DND-41 (cell line): ENCODE measurements around the gene PAFAH1B2.

Source experiments
- ATAC-seq: fragments of 200-7000 bp; cut with Tn5 transposase; 3 replicates; pipeline ENCODE4 v1.9.1; 2021; ENCODE audit warnings: low read depth; ENCODE audit not compliant: insufficient read depth
- DNase-seq: peaks from one replicate; pipeline ENCODE4 v3.0.0-alpha.2; 2020
- H2AFZ ChIP-seq: 2 replicates; pipeline ENCODE4 v1.6.0; 2012; ENCODE audit warnings: low read depth, low read length
- H3K27ac ChIP-seq: 2 replicates; pipeline ENCODE4 v1.5.1; 2012; ENCODE audit warnings: low read length, inconsistent platforms
- H3K27me3 ChIP-seq: fragments of 200-600 bp; sonication (generic); 2 replicates; pipeline ENCODE4 v1.6.0; 2012; ENCODE audit warnings: low read length, mild to moderate bottlenecking, inconsistent platforms; ENCODE audit not compliant: insufficient read depth, poor library complexity
- H3K36me3 ChIP-seq: 2 replicates; pipeline ENCODE4 v1.5.1; 2012; ENCODE audit warnings: low read length, inconsistent platforms; ENCODE audit not compliant: insufficient read depth
- H3K4me1 ChIP-seq: 2 replicates; pipeline ENCODE4 v1.5.1; 2012; ENCODE audit warnings: mild to moderate bottlenecking, low read length; ENCODE audit not compliant: insufficient read depth
- H3K4me2 ChIP-seq: 2 replicates; pipeline ENCODE4 v1.6.0; 2012; ENCODE audit warnings: mild to moderate bottlenecking, moderate library complexity, low read length, inconsistent platforms; ENCODE audit not compliant: insufficient read depth
- H3K4me3 ChIP-seq, 2 experiments: fragments of 200-600 bp in 1 of 2; shearing (Covaris generic) in 1 of 2; 2 replicates each; pipeline ENCODE4 v1.5.1; 2012 to 2016; ENCODE audit warnings: inconsistent platforms in 2 of 2, low read length in 2 of 2, mild to moderate bottlenecking in 2 of 2, low read depth in 1 of 2, moderate library complexity in 1 of 2
- H3K79me2 ChIP-seq: 2 replicates; pipeline ENCODE4 v1.6.0; 2012; ENCODE audit warnings: low read length, inconsistent platforms; ENCODE audit not compliant: insufficient read depth
- H3K9ac ChIP-seq: 2 replicates; pipeline ENCODE4 v1.6.0; 2012; ENCODE audit warnings: low read depth, mild to moderate bottlenecking, inconsistent platforms, low read length, moderate library complexity
- H3K9me3 ChIP-seq: 2 replicates; pipeline ENCODE4 v1.5.1; 2012; ENCODE audit warnings: low read length, moderate library complexity, mild to moderate bottlenecking, inconsistent platforms; ENCODE audit not compliant: insufficient read depth, severe bottlenecking
- H4K20me1 ChIP-seq: 2 replicates; pipeline ENCODE4 v1.6.0; 2012; ENCODE audit warnings: low read length; ENCODE audit not compliant: insufficient read depth
- CTCF ChIP-seq: IDR thresholded peaks from 2 replicates; pipeline ENCODE4 v1.5.1; 2012; ENCODE audit warnings: borderline replicate concordance, low read length, moderate library complexity, mild to moderate bottlenecking; ENCODE audit not compliant: poor library complexity, severe bottlenecking; ENCODE audit errors: extremely low read depth
- EZH2 ChIP-seq: IDR thresholded peaks from 3 replicates; pipeline ENCODE4 v1.6.1; 2012; ENCODE audit warnings: borderline replicate concordance, low read depth, mild to moderate bottlenecking, moderate library complexity, low read length, inconsistent platforms; ENCODE audit not compliant: severe bottlenecking

Gene PAFAH1B2

GRCh38 chr11:117188620-117189081, 44.6 kb downstream of the PAFAH1B2 start:
- no peaks in the 10 kb centered on the region for H3K4me1 ChIP-seq
- no peaks in the 10 kb centered on the region for H3K79me2 ChIP-seq
- no peak overlapping the region for H2AFZ ChIP-seq
- no peak for DNase-seq
- H3K27ac ChIP-seq, result no peak overlapping the region
- no peak overlapping the region for H3K4me3 ChIP-seq
- TF ChIP-seq CTCF (no peak), EZH2 (no peak)
- no peak overlapping the region for H3K9ac ChIP-seq
- H4K20me1 ChIP-seq, result no peaks in the 10 kb centered on the region; the same call in 1 of the 2 replicates
- ATAC-seq, result no peak
- H3K9me3 ChIP-seq, result no peaks in the 10 kb centered on the region
- H3K36me3 ChIP-seq, result peaks cover 22% of the 10 kb centered on the region; the same call in 1 of the 2 replicates
- H3K27me3 ChIP-seq, result no peaks in the 10 kb centered on the region
- no peak overlapping the region for H3K4me2 ChIP-seq

GRCh38 chr11:117189191-117189940, 45.3 kb downstream of the PAFAH1B2 start:
- no peak for TF ChIP-seq CTCF
- no peak for TF ChIP-seq EZH2
- no peaks in the 10 kb centered on the region for H3K9me3 ChIP-seq
- ATAC-seq (no peak), DNase-seq (no peak)
- no peak overlapping the region for H3K27ac ChIP-seq
- H3K4me3 ChIP-seq, result no peak overlapping the region
- H3K36me3 ChIP-seq, result peaks cover 22% of the 10 kb centered on the region; the same call in 1 of the 2 replicates
- H3K27me3 ChIP-seq, result no peaks in the 10 kb centered on the region
- no peaks in the 10 kb centered on the region for H4K20me1 ChIP-seq
- no peaks in the 10 kb centered on the region for H3K79me2 ChIP-seq
- no peak overlapping the region for H3K4me2 ChIP-seq
- H3K4me1 ChIP-seq, result no peaks in the 10 kb centered on the region
- H2AFZ ChIP-seq, result no peak overlapping the region
- H3K9ac ChIP-seq, result no peak overlapping the region

- H3K36me3 ChIP-seq, result peaks cover 22% of the 10 kb centered on the region; the same call in 1 of the 2 replicates
These were observed 46.0 kb downstream of the PAFAH1B2 start for GRCh38 chr11:117189941-117190544.

More at GRCh38 chr11:117189941-117190544, 46.0 kb downstream of the PAFAH1B2 start:
- Histone ChIP-seq H3K27me3 (no peaks in the 10 kb centered on the region), H4K20me1 (no peaks in the 10 kb centered on the region), H3K27ac (no peak overlapping the region), H2AFZ (no peak overlapping the region), H3K4me1 (no peaks in the 10 kb centered on the region), H3K9me3 (no peaks in the 10 kb centered on the region), H3K4me3 (no peak overlapping the region), H3K9ac (no peak overlapping the region), H3K4me2 (no peak overlapping the region), H3K79me2 (no peaks in the 10 kb centered on the region)
- no peak for ATAC-seq
- DNase-seq, result no peak
- TF ChIP-seq EZH2 (no peak), CTCF (no peak)
